ENCODE data around the gene VPS45. TPM values are rescaled to one million over a fixed set of nuclear protein-coding genes. Genes with fewer than 3 reads are reported as not detected.
A peak's percentile ranks its signal among the peaks of the same experiment; 100 is the strongest.

Gene VPS45
- total RNA-seq, 6 experiments from 2014 or later: 12.5 to 18.2 (median 14.7) TPM

GRCh38 chr1:150171801-150172200, 104.2 kb downstream of the VPS45 start:
- intact Hi-C loops (cut with DNase I): no loop called here
- Histone ChIP-seq H3K9me3 (no peaks in the 10 kb centered on the region), H3K36me3 (no peaks in the 10 kb centered on the region), H3K4me3 (no peak overlapping the region), H3K27ac (no peak overlapping the region), H3K27me3 (no peaks in the 10 kb centered on the region), H3K4me1 (peaks cover 0 to 5% (median 0%) of the 10 kb centered on the region in 4 donors)
- TF ChIP-seq, protein P1, sequence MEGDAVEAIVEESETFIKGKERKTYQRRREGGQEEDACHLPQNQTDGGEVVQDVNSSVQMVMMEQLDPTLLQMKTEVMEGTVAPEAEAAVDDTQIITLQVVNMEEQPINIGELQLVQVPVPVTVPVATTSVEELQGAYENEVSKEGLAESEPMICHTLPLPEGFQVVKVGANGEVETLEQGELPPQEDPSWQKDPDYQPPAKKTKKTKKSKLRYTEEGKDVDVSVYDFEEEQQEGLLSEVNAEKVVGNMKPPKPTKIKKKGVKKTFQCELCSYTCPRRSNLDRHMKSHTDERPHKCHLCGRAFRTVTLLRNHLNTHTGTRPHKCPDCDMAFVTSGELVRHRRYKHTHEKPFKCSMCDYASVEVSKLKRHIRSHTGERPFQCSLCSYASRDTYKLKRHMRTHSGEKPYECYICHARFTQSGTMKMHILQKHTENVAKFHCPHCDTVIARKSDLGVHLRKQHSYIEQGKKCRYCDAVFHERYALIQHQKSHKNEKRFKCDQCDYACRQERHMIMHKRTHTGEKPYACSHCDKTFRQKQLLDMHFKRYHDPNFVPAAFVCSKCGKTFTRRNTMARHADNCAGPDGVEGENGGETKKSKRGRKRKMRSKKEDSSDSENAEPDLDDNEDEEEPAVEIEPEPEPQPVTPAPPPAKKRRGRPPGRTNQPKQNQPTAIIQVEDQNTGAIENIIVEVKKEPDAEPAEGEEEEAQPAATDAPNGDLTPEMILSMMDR (IDR thresholded peaks at IDR 0.05): no peak
- TF ChIP-seq POLR2A (IDR thresholded peaks at IDR 0.05): no peak
- no peak for ATAC-seq
- no peak for DNase-seq
- WGBS (ENCODE audit: insufficient coverage, low coverage, low lambda C conversion rate, missing lambda C conversion rate): 56% methylated on average over 1 of the region's 2 CpGs

- WGBS (ENCODE audit: insufficient coverage, low coverage, low lambda C conversion rate, missing lambda C conversion rate): 34% methylated on average over 2 of the region's 7 CpGs
- Histone ChIP-seq H3K4me1 (peaks cover 0 to 5% (median 0%) of the 10 kb centered on the region in 4 donors), H3K27me3 (no peaks in the 10 kb centered on the region), H3K27ac (no peak overlapping the region), H3K36me3 (no peaks in the 10 kb centered on the region), H3K4me3 (no peak overlapping the region), H3K9me3 (no peaks in the 10 kb centered on the region)
- TF ChIP-seq POLR2A (IDR thresholded peaks at IDR 0.05): no peak
- TF ChIP-seq, protein P1 (IDR thresholded peaks at IDR 0.05): no peak
- intact Hi-C loops (cut with DNase I): no loop called here
- DNase-seq (no peak), ATAC-seq (peak; percentile 35 to 57 (median 46))
Measured at GRCh38 chr1:150173141-150173585, 105.6 kb downstream of the VPS45 start.

DNA sequence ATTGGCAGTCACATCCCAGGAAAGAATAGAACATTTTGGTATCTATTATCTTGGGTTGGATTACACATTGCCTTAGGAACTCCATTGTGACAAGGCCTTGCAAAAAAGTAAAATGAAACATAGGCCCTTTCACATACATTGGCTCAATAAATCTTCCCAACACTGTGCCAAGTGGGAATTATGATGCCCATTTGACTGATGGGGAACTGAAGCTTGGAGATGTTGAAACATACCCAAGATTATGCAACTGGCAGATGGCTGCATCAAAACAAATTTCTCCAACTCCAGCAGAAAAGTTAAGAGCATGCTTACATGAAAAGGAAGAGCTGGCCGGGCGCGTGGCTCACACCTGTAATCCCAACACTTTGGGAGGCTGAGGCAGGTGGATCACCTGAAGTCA, 109.0 kb downstream of the VPS45 start:
- Histone ChIP-seq H3K9me3 (no peaks in the 10 kb centered on the region), H3K36me3 (no peaks in the 10 kb centered on the region), H3K4me3 (no peak overlapping the region), H3K27ac (no peak overlapping the region), H3K4me1 (peaks cover 0 to 5% (median 0%) of the 10 kb centered on the region in 4 donors), H3K27me3 (no peaks in the 10 kb centered on the region)
- DNase-seq (no peak), ATAC-seq (no peak)
- no peak for TF ChIP-seq POLR2A (IDR thresholded peaks at IDR 0.05)
- TF ChIP-seq, protein P1 (IDR thresholded peaks at IDR 0.05): no peak
- intact Hi-C loops (cut with DNase I): no loop called here
- 60% methylated on average over 1 of the region's 3 CpGs for WGBS (ENCODE audit: insufficient coverage, low coverage, low lambda C conversion rate, missing lambda C conversion rate)

GRCh38 chr1:150178548-150178947, 111.0 kb downstream of the VPS45 start:
- DNase-seq: no peak
- Histone ChIP-seq H3K27ac (no peak overlapping the region), H3K4me3 (no peak overlapping the region), H3K27me3 (no peaks in the 10 kb centered on the region), H3K4me1 (no peaks in the 10 kb centered on the region), H3K9me3 (no peaks in the 10 kb centered on the region), H3K36me3 (no peaks in the 10 kb centered on the region)
- TF ChIP-seq POLR2A (IDR thresholded peaks at IDR 0.05): no peak
- TF ChIP-seq, protein P1 (IDR thresholded peaks at IDR 0.05): no peak
- peak in 2 of 4 donors; percentile 30 to 32 for ATAC-seq
- intact Hi-C loops (cut with DNase I): no loop called here

DNA sequence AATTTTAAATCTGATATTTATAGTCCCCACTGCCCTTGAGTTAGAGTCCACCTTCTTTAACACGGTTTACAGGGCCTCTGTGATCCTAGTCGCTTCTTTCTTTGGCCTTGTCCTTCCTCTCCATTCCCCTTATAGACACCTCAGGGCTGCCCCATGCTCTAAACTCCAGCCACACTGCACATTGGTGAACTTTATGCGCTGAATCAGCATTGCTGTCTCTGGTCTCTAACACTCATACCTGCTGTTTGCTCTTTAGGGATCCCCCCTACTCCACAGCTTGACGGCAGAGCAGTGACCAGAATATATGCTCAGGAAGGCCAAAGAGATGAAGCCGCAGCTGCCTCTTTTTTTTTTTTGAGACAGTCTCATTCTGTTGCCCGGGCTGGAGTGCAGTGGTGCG, 112.3 kb downstream of the VPS45 start:
- intact Hi-C loops (cut with DNase I): no loop called here
- H3K9me3 ChIP-seq: no peaks in the 10 kb centered on the region
- H3K27ac ChIP-seq: no peak overlapping the region
- no peaks in the 10 kb centered on the region for H3K27me3 ChIP-seq
- no peaks in the 10 kb centered on the region for H3K4me1 ChIP-seq
- no peak for DNase-seq
- 86% methylated on average over 7 of the region's 7 CpGs for WGBS (ENCODE audit: insufficient coverage, low coverage, low lambda C conversion rate, missing lambda C conversion rate)
- H3K4me3 ChIP-seq: no peak overlapping the region
- ATAC-seq: no peak
- no peak for TF ChIP-seq POLR2A (IDR thresholded peaks at IDR 0.05)
- TF ChIP-seq, protein P1 (IDR thresholded peaks at IDR 0.05): no peak
- H3K36me3 ChIP-seq: no peaks in the 10 kb centered on the region

All from right lobe of liver (tissue), 6 donors.